Measurements from ENCODE around the gene PPP1R9A. TPM values are rescaled to one million over a fixed set of nuclear protein-coding genes. Genes with fewer than 3 reads are reported as not detected.

PPP1R9A gene
- total RNA-seq, 1 experiment from 2014 or later = 13.5 TPM

DNA sequence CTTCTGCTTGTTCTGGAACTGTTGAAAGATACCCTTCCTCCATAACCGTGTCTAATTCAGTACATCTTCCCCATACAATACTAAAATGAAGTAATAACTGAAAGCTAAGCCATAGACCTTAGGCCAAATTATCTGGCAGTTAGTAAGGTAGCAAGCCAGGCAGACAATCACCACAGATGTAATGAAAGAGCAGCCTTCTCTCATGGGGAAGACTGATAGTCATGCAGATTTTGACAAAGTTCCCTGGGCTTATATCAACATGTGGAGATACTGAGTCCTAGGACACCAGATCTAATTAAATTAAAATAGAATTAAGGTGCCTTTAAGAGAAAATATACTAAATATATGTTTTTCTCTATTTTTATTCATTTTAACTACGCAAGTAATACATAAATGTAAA lies 355.5 kb downstream of the PPP1R9A start (continued):
- no peak for TF ChIP-seq CEBPB (IDR thresholded peaks at IDR 0.05; ENCODE audit: low read depth)
- TF ChIP-seq ZNF274 (IDR thresholded peaks at IDR 0.05; ENCODE audit: low read depth, low read length) = no peak
- no peak for TF ChIP-seq SRF (IDR thresholded peaks at IDR 0.05; ENCODE audit: low read depth)
- TF ChIP-seq CBX3 (IDR thresholded peaks at IDR 0.05; ENCODE audit: low read depth) = no peak
- no peak for TF ChIP-seq EZH2 (IDR thresholded peaks at IDR 0.05)
- no peak for TF ChIP-seq JUND (IDR thresholded peaks at IDR 0.05)
- no peak for TF ChIP-seq RAD21 (IDR thresholded peaks at IDR 0.05; ENCODE audit: low read depth)
- no peak for TF ChIP-seq SP1 (IDR thresholded peaks at IDR 0.05; ENCODE audit: low read depth)
- TF ChIP-seq, protein P1, sequence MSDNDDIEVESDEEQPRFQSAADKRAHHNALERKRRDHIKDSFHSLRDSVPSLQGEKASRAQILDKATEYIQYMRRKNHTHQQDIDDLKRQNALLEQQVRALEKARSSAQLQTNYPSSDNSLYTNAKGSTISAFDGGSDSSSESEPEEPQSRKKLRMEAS (IDR thresholded peaks at IDR 0.05) = no peak
- TF ChIP-seq, protein P2, sequence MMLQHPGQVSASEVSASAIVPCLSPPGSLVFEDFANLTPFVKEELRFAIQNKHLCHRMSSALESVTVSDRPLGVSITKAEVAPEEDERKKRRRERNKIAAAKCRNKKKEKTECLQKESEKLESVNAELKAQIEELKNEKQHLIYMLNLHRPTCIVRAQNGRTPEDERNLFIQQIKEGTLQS (IDR thresholded peaks at IDR 0.05) = no peak
- no peak for TF ChIP-seq SIN3A (IDR thresholded peaks at IDR 0.05; ENCODE audit: low read depth)

DNA sequence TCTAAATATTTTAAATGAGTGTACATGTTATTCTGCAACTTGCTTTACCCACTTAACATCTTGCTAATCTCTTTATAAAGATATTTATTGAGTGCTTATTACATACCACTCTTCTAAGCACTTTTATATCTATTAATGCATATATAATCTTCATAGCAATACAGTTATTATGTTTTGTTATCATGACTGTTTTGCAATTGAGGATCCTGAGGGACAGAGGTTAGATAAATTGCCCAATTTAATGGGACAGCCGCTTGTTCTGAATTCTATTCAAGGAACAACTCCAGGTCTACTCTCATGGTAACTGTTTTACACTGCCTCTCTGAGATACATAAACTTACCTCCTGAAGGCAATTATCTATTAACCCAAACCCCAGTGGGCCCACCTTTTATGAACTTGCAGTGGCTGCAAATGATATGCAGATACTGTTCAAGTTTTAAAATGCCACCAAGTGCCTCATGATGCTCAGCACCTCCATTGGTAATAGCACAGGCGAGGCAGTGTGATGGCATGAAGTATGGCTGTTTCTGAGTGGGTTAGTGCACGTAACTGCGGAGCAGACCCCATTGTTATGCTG lies 356.5 kb downstream of the PPP1R9A start:
- Histone ChIP-seq H4K20me1 (ENCODE audit: insufficient read depth) (no peaks in the 10 kb centered on the region), H3K9ac (ENCODE audit: low read length) (no peak overlapping the region), H2AFZ (ENCODE audit: low read depth, low read length, poor library complexity, severe bottlenecking) (no peak overlapping the region), H3K79me2 (ENCODE audit: insufficient read depth, low read length) (no peaks in the 10 kb centered on the region), H3K27me3 (ENCODE audit: insufficient read depth, low read length) (no peaks in the 10 kb centered on the region), H3K4me1 (ENCODE audit: control insufficient read depth in 1 of 2, insufficient read depth in 2 of 2, low read length in 2 of 2) (peaks cover 0 to 8% of the 10 kb centered on the region in 2 experiments; a peak in 1 of 4 replicates), H3K9me3 (ENCODE audit: control insufficient read depth in 1 of 2, insufficient read depth in 1 of 2, low read depth in 1 of 2, low read length in 2 of 2) (no peaks in the 10 kb centered on the region), H3K4me2 (ENCODE audit: low read length) (0 out of 2 replicates have a peak overlapping the region, but pooled peaks have one; percentile 10), H3K9me2 (ENCODE audit: insufficient read depth) (no peaks in the 10 kb centered on the region), H3K36me3 (ENCODE audit: control insufficient read depth in 1 of 2, insufficient read depth in 2 of 2, low read length in 2 of 2) (no peaks in the 10 kb centered on the region), H3K27ac (ENCODE audit: low read depth, low read length) (no peak overlapping the region), H3K4me3 (replicated peaks in 1 of 2; ENCODE audit: low read depth in 1 of 2, low read length in 2 of 2) (no peak overlapping the region)
- ChIA-PET POLR2A (no interaction called here), CTCF (no interaction called here), RAD21 (ENCODE audit: low non-redundant PET in 1 of 2, low total read pairs in 2 of 2, uncharacterized antibody in 2 of 2, unreplicated experiment in 2 of 2) (no interaction called here)
- ATAC-seq = no peak
- BruUV-seq (replicated peaks) = no TSS peak
- DNase-seq (ENCODE audit: low read depth, low spot score) = no peak
- intact Hi-C loops (cut with micrococcal nuclease) = no loop called here
- TF ChIP-seq CEBPB (IDR thresholded peaks at IDR 0.05; ENCODE audit: low read depth) (no peak), POLR2A (IDR thresholded peaks at IDR 0.05; ENCODE audit: borderline replicate concordance, extremely low read depth, insufficient read depth, insufficient read length) (no peak), SP1 (IDR thresholded peaks at IDR 0.05; ENCODE audit: low read depth) (no peak), ZNF274 (IDR thresholded peaks at IDR 0.05; ENCODE audit: low read depth, low read length) (no peak)
- TF ChIP-seq, protein P2 (IDR thresholded peaks at IDR 0.05) = no peak
